Measurements from ENCODE around the gene NNMT. TPM values are rescaled to one million over a fixed set of nuclear protein-coding genes. Genes with fewer than 3 reads are reported as not detected.
A peak's percentile ranks its signal among the peaks of the same experiment; 100 is the strongest.

Gene NNMT
- total and polyA plus RNA-seq, 9 of the 15 experiments (the other 6 are each of a cell fraction or from before 2014, with no cell fraction given) = 6.1 to 15.0 (median 11.2) TPM

DNA sequence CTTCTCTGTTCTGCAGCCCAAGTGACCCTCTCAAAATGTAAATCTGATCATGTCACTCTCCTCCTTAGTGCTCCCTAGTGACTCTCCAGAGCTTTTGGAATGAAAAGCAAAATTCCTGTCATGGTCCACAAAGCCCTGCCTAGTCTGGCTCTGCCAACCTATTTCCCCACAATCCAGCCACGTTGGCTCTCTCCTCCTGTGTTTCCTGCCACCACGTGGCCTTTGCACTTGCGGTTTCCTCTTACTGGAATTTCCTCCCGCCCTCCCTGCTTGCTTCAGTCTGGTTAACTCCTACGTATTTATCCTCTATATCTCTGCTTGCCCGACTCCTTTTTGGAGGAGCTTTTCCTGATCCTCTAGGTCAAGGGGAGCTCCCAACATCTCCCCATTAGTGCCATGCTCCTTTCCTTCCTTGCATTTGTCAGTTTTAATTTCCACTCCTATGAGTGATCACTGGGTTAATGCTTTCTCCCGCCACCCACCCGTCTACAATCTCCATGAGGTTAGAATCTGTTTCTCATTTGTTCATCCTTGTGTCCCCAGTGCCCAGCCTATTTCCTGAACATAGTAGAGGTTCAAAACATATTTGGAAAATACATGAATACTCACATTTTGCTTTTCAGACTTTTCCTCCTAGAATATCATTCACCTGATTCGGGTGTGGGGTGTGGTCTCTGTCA, 11.5 kb downstream of the NNMT start (continued):
- no peak for TF ChIP-seq SMAD1 (IDR thresholded peaks at IDR 0.05; ENCODE audit: low read depth, low read length, partially characterized antibody)
- TF ChIP-seq, protein P1, sequence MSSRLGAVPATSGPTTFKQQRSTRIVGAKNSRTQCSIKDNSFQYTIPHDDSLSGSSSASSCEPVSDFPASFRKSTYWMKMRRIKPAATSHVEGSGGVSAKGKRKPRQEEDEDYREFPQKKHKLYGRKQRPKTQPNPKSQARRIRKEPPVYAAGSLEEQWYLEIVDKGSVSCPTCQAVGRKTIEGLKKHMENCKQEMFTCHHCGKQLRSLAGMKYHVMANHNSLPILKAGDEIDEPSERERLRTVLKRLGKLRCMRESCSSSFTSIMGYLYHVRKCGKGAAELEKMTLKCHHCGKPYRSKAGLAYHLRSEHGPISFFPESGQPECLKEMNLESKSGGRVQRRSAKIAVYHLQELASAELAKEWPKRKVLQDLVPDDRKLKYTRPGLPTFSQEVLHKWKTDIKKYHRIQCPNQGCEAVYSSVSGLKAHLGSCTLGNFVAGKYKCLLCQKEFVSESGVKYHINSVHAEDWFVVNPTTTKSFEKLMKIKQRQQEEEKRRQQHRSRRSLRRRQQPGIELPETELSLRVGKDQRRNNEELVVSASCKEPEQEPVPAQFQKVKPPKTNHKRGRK (tag; IDR thresholded peaks at IDR 0.05) = no peak
- no peak for TF ChIP-seq KDM5B (IDR thresholded peaks at IDR 0.05; ENCODE audit: insufficient replicate concordance, low read depth, low read length)
- no peak for TF ChIP-seq ZNF436 (CRISPR knock-in tag; IDR thresholded peaks at IDR 0.05)

- H3K9ac ChIP-seq (ENCODE audit: insufficient read depth in 1 of 2, low read depth in 2 of 2, low read length in 2 of 2) = no peak overlapping the region
- peak overlapping the region; percentile 69 for H2AFZ ChIP-seq (ENCODE audit: low read depth, low read length)
- H3K27me3 ChIP-seq (ENCODE audit: control insufficient read depth in 2 of 2, insufficient read depth in 2 of 2, low read length in 2 of 2) = no peaks in the 10 kb centered on the region
- H3K9me1 ChIP-seq (ENCODE audit: control insufficient read depth, insufficient read depth, low read length) = no peaks in the 10 kb centered on the region
- FAIRE-seq = peak; percentile 23
- H3K27ac ChIP-seq (ENCODE audit: extremely low read depth, low read depth, low read length) = no peak overlapping the region
- TF ChIP-seq CEBPG (CRISPR knock-in tag; IDR thresholded peaks at IDR 0.05) = no peak
- TF ChIP-seq CEBPG (tag; conservative IDR thresholded peaks at IDR 0.05 in 1 of 2, IDR thresholded peaks at IDR 0.05 in 1 of 2) = 0 out of 4 replicates have a peak, but pooled peaks of 1 of the 2 experiments have one; percentile 25
- no peak for TF ChIP-seq MXD1 (CRISPR knock-in tag; IDR thresholded peaks at IDR 0.05; ENCODE audit: borderline replicate concordance, poor library complexity, severe bottlenecking)
- 0 out of 2 replicates have a peak, but pooled peaks have one; percentile 8 for TF ChIP-seq REST (IDR thresholded peaks at IDR 0.05; ENCODE audit: borderline replicate concordance)
- TF ChIP-seq REST (CRISPR knock-in tag; IDR thresholded peaks at IDR 0.05; ENCODE audit: low read depth) = no peak
- in situ Hi-C loops (cut with MboI) = no loop called here
- DNase-seq (ENCODE audit: extremely low read depth in 1 of 4, low spot score in 3 of 4) = no peak
- no peaks in the 10 kb centered on the region for H3K36me3 ChIP-seq (ENCODE audit: control insufficient read depth, insufficient read depth, low read length)
- ChIA-PET POLR2A (no interaction called here), CTCF (ENCODE audit: low intra/inter-chr PET ratio) (no interaction called here)
- no peak overlapping the region for H3K4me2 ChIP-seq (ENCODE audit: insufficient read depth, low read length)
- intact Hi-C loops (cut with micrococcal nuclease) = no loop called here
- H3K79me2 ChIP-seq (ENCODE audit: control insufficient read depth, insufficient read depth, low read length) = no peaks in the 10 kb centered on the region
- 66% methylated on average over 6 of the region's 6 CpGs for WGBS (ENCODE audit: insufficient coverage, low coverage, missing lambda C conversion rate)
- no peaks in the 10 kb centered on the region for H4K20me1 ChIP-seq (replicated peaks; ENCODE audit: control insufficient read depth, insufficient read depth, low read length)
- H3K4me3 ChIP-seq = no peak overlapping the region
- H3K4me1 ChIP-seq (replicated peaks in 1 of 2; ENCODE audit: control insufficient read depth in 2 of 2, insufficient read depth in 2 of 2, low read length in 2 of 2) = peaks cover 7 to 52% of the 10 kb centered on the region in 2 experiments
- H3K9me3 ChIP-seq (replicated peaks; ENCODE audit: control insufficient read depth, insufficient read depth, low read depth, low read length) = no peaks in the 10 kb centered on the region
- BruUV-seq (replicated peaks) = no TSS peak
- ATAC-seq = peak; percentile 19; the same call in 2 of the 3 replicates
Observed at GRCh38 chr11:114308689-114309089, 12.5 kb downstream of the NNMT start.

All from K562 (cell line).